Measurements from ENCODE around the gene LMOD3. TPM values are rescaled to one million over a fixed set of nuclear protein-coding genes. Genes with fewer than 3 reads are reported as not detected.

LMOD3 gene
- total RNA-seq, 1 donor from 2014 or later: not detected

GRCh38 chr3:69141313-69141712 is 18.9 kb upstream of the LMOD3 start:
- Mint-ChIP-seq H3K4me3 (ENCODE audit: unreplicated experiment) (no peak overlapping the region), H3K4me1 (ENCODE audit: low read depth, unreplicated experiment) (peaks cover 2% of the 10 kb centered on the region), H3K27me3 (ENCODE audit: unreplicated experiment) (no peaks in the 10 kb centered on the region), H3K27ac (ENCODE audit: unreplicated experiment) (no peak overlapping the region), H3K9me3 (ENCODE audit: unreplicated experiment) (no peaks in the 10 kb centered on the region), H3K36me3 (ENCODE audit: unreplicated experiment) (no peaks in the 10 kb centered on the region)
- no peak for TF ChIP-seq CTCF (IDR thresholded peaks at IDR 0.05; ENCODE audit: partially characterized antibody, unreplicated experiment)
- DNase-seq: no peak

- Mint-ChIP-seq H3K27ac (ENCODE audit: unreplicated experiment) (no peak overlapping the region), H3K9me3 (ENCODE audit: unreplicated experiment) (no peaks in the 10 kb centered on the region), H3K4me3 (ENCODE audit: unreplicated experiment) (no peak overlapping the region), H3K27me3 (ENCODE audit: unreplicated experiment) (no peaks in the 10 kb centered on the region), H3K36me3 (ENCODE audit: unreplicated experiment) (no peaks in the 10 kb centered on the region), H3K4me1 (ENCODE audit: low read depth, unreplicated experiment) (no peaks in the 10 kb centered on the region)
- no peak for TF ChIP-seq CTCF (IDR thresholded peaks at IDR 0.05; ENCODE audit: partially characterized antibody, unreplicated experiment)
- DNase-seq: no peak
Measured at GRCh38 chr3:69137412-69137811, 15.0 kb upstream of the LMOD3 start.

GRCh38 chr3:69137005-69137404 is 14.6 kb upstream of the LMOD3 start:
- Mint-ChIP-seq H3K4me1 (ENCODE audit: low read depth, unreplicated experiment) (no peaks in the 10 kb centered on the region), H3K27ac (ENCODE audit: unreplicated experiment) (no peak overlapping the region), H3K9me3 (ENCODE audit: unreplicated experiment) (no peaks in the 10 kb centered on the region), H3K36me3 (ENCODE audit: unreplicated experiment) (no peaks in the 10 kb centered on the region), H3K4me3 (ENCODE audit: unreplicated experiment) (no peak overlapping the region), H3K27me3 (ENCODE audit: unreplicated experiment) (no peaks in the 10 kb centered on the region)
- no peak for DNase-seq
- TF ChIP-seq CTCF (IDR thresholded peaks at IDR 0.05; ENCODE audit: partially characterized antibody, unreplicated experiment): no peak

GRCh38 chr3:69130689-69131088 is 8.3 kb upstream of the LMOD3 start:
- Mint-ChIP-seq H3K27ac (ENCODE audit: unreplicated experiment) (no peak overlapping the region), H3K36me3 (ENCODE audit: unreplicated experiment) (no peaks in the 10 kb centered on the region), H3K27me3 (ENCODE audit: unreplicated experiment) (peaks cover 1% of the 10 kb centered on the region), H3K9me3 (ENCODE audit: unreplicated experiment) (no peaks in the 10 kb centered on the region), H3K4me3 (ENCODE audit: unreplicated experiment) (no peak overlapping the region), H3K4me1 (ENCODE audit: low read depth, unreplicated experiment) (no peaks in the 10 kb centered on the region)
- DNase-seq: no peak
- no peak for TF ChIP-seq CTCF (IDR thresholded peaks at IDR 0.05; ENCODE audit: partially characterized antibody, unreplicated experiment)

- H3K27me3 Mint-ChIP-seq (ENCODE audit: unreplicated experiment): peaks cover 1% of the 10 kb centered on the region
- H3K4me3 Mint-ChIP-seq (ENCODE audit: unreplicated experiment): no peak overlapping the region
- DNase-seq: no peak
- H3K36me3 Mint-ChIP-seq (ENCODE audit: unreplicated experiment): no peaks in the 10 kb centered on the region
- TF ChIP-seq CTCF (IDR thresholded peaks at IDR 0.05; ENCODE audit: partially characterized antibody, unreplicated experiment): no peak
- H3K4me1 Mint-ChIP-seq (ENCODE audit: low read depth, unreplicated experiment): no peaks in the 10 kb centered on the region
- no peak overlapping the region for H3K27ac Mint-ChIP-seq (ENCODE audit: unreplicated experiment)
- no peaks in the 10 kb centered on the region for H3K9me3 Mint-ChIP-seq (ENCODE audit: unreplicated experiment)
Measured at GRCh38 chr3:69129531-69129930, 7.1 kb upstream of the LMOD3 start.

Measured in glutamatergic neuron (in vitro differentiated cells).